GM13976 (cell line): ENCODE data around the gene GOLGA1.

ENCODE experiments used
- DNase-seq: peaks from one replicate; pipeline ENCODE4 v3.0.0; 2012; ENCODE audit warnings: low spot score
- in situ Hi-C: fragments of 300-500 bp; cut with MboI; formaldehyde crosslinking; loops from one replicate; pipeline ENCODE4 v1.12.0; 2022; ENCODE audit warnings: low sequenced_read_pairs, mixed read lengths, inconsistent platforms; ENCODE audit not compliant: unreplicated experiment
- TF ChIP-seq, protein P1 (sequence below): IDR thresholded peaks from 2 replicates; pipeline ENCODE4 v1.5.1; 2012; ENCODE audit warnings: borderline replicate concordance, mild to moderate bottlenecking; ENCODE audit not compliant: insufficient read depth; ENCODE audit errors: extremely low read depth, missing control alignments, control extremely low read depth

The GOLGA1 gene

DNA sequence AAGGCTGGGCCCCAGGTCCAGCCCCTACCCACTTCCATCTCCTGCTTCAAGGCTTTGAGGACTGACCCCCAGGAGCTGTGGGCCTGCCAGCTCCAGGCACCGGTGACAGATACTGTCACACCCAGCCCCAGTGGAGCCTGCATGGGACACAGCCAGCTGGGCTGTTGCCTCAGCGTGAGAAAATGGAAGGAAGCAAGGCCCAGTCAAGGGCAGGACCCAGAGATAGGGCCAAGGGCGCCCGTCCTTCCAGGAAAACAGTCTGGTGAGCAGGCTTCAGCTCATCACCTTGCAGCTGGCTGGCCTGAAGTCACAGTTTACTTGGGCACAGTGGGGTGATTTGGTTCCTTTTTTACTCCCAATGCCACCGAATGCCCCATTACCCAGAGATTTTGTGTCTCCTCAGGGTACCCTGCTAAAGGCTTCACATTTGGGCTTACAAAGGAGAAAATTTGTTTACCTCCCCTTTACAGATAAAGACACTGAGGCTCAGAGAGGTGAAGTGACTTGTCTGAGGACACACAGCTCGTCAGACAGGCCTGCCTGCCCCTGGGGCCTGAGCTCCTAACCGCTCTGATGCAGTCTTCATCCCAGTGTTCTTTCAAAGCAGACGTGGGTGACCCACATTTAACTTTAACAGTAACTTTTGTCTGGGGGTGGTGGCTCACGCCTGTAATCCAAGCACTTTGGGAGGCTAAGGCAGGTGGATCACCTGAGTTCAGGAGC, 109.1 kb downstream of the GOLGA1 start:
- in situ Hi-C loops = no loop called here
- TF ChIP-seq, protein P1, sequence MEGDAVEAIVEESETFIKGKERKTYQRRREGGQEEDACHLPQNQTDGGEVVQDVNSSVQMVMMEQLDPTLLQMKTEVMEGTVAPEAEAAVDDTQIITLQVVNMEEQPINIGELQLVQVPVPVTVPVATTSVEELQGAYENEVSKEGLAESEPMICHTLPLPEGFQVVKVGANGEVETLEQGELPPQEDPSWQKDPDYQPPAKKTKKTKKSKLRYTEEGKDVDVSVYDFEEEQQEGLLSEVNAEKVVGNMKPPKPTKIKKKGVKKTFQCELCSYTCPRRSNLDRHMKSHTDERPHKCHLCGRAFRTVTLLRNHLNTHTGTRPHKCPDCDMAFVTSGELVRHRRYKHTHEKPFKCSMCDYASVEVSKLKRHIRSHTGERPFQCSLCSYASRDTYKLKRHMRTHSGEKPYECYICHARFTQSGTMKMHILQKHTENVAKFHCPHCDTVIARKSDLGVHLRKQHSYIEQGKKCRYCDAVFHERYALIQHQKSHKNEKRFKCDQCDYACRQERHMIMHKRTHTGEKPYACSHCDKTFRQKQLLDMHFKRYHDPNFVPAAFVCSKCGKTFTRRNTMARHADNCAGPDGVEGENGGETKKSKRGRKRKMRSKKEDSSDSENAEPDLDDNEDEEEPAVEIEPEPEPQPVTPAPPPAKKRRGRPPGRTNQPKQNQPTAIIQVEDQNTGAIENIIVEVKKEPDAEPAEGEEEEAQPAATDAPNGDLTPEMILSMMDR = no peak
- DNase-seq = no peak

DNA sequence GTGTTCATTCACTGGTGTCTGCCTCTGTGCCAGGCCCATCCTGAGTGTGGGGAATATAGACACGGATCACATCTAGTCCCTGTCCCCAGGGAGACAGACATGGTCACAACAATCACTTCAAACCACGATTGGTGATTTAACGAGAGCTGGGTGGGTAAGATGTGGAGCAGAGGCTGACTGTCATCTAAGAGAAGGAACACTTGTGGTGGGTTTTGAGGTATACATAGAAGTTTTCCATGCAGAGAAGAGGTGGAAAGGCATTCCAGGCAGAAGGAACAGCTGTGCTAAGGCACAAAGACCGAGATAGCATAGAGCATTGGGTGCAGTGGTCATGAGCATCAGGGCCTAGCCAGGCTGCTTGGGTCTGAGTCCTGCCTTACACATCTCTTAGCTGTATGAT, 110.3 kb downstream of the GOLGA1 start:
- in situ Hi-C loops = no loop called here
- no peak for DNase-seq
- TF ChIP-seq, protein P1 = no peak

DNA sequence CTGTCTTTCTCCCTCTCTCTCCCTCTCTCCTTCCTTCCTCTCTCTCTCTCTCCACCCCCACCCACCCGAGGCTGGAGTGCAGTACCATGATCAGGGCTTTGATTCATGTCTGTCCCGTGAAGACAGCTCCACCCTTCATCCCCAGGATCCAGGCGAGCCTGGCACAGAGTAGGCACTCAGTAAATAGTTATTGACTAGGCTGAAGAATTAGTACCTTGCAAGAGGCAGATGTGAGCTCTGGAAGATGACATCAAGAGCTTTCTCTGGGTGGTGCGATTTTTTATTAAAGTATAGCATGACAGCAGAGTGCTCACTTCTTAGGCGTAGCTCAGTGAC, 111.6 kb downstream of the GOLGA1 start:
- TF ChIP-seq, protein P1 = no peak
- in situ Hi-C loops = no loop called here
- DNase-seq = no peak

DNA sequence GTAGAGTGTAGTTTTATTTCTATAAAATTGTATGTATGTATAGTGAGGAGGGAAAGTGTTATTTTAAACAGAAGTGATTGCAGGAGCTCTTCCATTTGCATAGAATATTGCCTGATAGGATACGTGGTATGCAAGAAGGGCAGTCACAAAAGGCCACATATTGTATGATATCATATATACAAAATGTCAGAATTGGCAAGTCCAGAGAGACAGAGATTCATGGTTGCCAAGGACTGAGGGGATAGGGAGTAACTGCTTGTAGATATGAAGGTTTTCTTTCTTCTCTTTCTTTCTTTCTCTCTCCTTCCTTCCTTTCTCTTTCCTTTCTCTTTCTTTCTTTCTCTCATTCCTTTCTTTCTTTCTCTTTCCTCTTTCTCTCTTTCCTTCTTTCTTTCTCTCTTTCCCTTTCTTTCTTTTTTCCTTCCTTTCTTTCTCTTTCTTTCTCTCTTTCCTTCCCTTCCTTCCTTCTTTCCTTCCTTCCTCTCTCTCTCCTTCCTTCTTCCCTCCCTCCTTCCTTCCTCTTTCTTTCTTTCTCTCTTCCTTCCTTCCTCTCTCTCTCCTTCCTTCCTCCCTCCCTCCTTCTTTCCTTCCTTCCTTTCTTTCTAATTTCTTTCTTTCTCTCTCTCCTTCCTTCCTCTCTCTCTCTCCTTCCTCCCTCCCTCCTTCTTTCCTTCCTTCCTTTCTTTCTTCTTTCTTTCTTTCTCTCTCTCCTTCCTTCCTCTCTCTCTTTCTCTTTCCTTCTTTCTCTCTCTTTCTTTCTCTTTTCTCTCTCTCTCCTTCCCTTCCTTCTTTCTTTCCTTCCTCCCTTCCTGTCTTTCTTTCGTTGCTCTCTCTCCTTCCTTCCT, 112.2 kb downstream of the GOLGA1 start:
- DNase-seq = no peak
- TF ChIP-seq, protein P1 = no peak
- in situ Hi-C loops = no loop called here
